Left forelimb (tissue), 1 donor: Measurements from ENCODE around the gene PRKCE.

Source experiments
- DNase-seq: peaks from one replicate; pipeline ENCODE4 v3.0.0-alpha.2; 2018; ENCODE audit warnings: low spot score

Gene PRKCE

GRCh38 chr2:45780541-45781463, 129.3 kb downstream of the PRKCE start:
- DNase-seq = no peak

GRCh38 chr2:45781464-45781811, 130.0 kb downstream of the PRKCE start:
- no peak for DNase-seq

- no peak for DNase-seq
Observed at GRCh38 chr2:45782436-45782835, 131.0 kb downstream of the PRKCE start.

GRCh38 chr2:45782986-45783385, 131.5 kb downstream of the PRKCE start:
- DNase-seq = no peak

- no peak for DNase-seq
Observed at GRCh38 chr2:45786030-45786835, 134.8 kb downstream of the PRKCE start.

GRCh38 chr2:45786836-45787357, 135.4 kb downstream of the PRKCE start:
- no peak for DNase-seq

- DNase-seq = no peak
Observed at GRCh38 chr2:45788401-45788800, 136.9 kb downstream of the PRKCE start.

- no peak for DNase-seq
Observed at GRCh38 chr2:45789317-45789716, 137.8 kb downstream of the PRKCE start.

- no peak for DNase-seq
Observed at GRCh38 chr2:45789961-45790723, 138.7 kb downstream of the PRKCE start.

GRCh38 chr2:45793305-45793962, 142.0 kb downstream of the PRKCE start:
- no peak for DNase-seq

- DNase-seq = no peak
Observed at GRCh38 chr2:45794134-45794617, 142.7 kb downstream of the PRKCE start.

- no peak for DNase-seq
Observed at GRCh38 chr2:45796500-45796899, 145.0 kb downstream of the PRKCE start.

GRCh38 chr2:45797451-45798230, 146.2 kb downstream of the PRKCE start:
- no peak for DNase-seq

GRCh38 chr2:45799679-45800381, 148.4 kb downstream of the PRKCE start:
- no peak for DNase-seq

- no peak for DNase-seq
Observed at GRCh38 chr2:45802499-45803138, 151.1 kb downstream of the PRKCE start.

- DNase-seq = no peak
Observed at GRCh38 chr2:45804987-45805755, 153.7 kb downstream of the PRKCE start.

GRCh38 chr2:45806563-45807358, 155.3 kb downstream of the PRKCE start:
- DNase-seq = no peak

- DNase-seq = no peak
Observed at GRCh38 chr2:45808294-45808800, 156.9 kb downstream of the PRKCE start.
